ENCODE measurements around the gene MSANTD1.

Gene MSANTD1

GRCh38 chr4:3267576-3268394 is 18.8 kb downstream of the MSANTD1 start:
- DNase-seq: no peak

- DNase-seq: no peak
Measured at GRCh38 chr4:3268395-3269104, 19.6 kb downstream of the MSANTD1 start.

GRCh38 chr4:3269105-3269927 is 20.4 kb downstream of the MSANTD1 start:
- no peak for DNase-seq

- DNase-seq: no peak
Measured at GRCh38 chr4:3269991-3270611, 21.1 kb downstream of the MSANTD1 start.

GRCh38 chr4:3271131-3271530 is 22.2 kb downstream of the MSANTD1 start:
- DNase-seq: no peak

- no peak for DNase-seq
Measured at GRCh38 chr4:3276986-3277385, 28.0 kb downstream of the MSANTD1 start.

- no peak for DNase-seq
Measured at GRCh38 chr4:3280466-3280865, 31.5 kb downstream of the MSANTD1 start.

GRCh38 chr4:3283483-3283882 is 34.5 kb downstream of the MSANTD1 start:
- DNase-seq: no peak

- no peak for DNase-seq
Measured at GRCh38 chr4:3283916-3284315, 35.0 kb downstream of the MSANTD1 start.

- DNase-seq: no peak
Measured at GRCh38 chr4:3284734-3285557, 36.0 kb downstream of the MSANTD1 start.

- no peak for DNase-seq
Measured at GRCh38 chr4:3285558-3286334, 36.8 kb downstream of the MSANTD1 start.

- DNase-seq: no peak
Measured at GRCh38 chr4:3286335-3287175, 37.6 kb downstream of the MSANTD1 start.

- DNase-seq: no peak
Measured at GRCh38 chr4:3287271-3287971, 38.5 kb downstream of the MSANTD1 start.

GRCh38 chr4:3287972-3288570 is 39.1 kb downstream of the MSANTD1 start:
- DNase-seq: no peak

- no peak for DNase-seq
Measured at GRCh38 chr4:3288571-3289094, 39.7 kb downstream of the MSANTD1 start.

GRCh38 chr4:3290476-3290875 is 41.5 kb downstream of the MSANTD1 start:
- DNase-seq: no peak

GRCh38 chr4:3290889-3291321 is 41.9 kb downstream of the MSANTD1 start:
- DNase-seq: no peak

GRCh38 chr4:3291411-3291968 is 42.5 kb downstream of the MSANTD1 start:
- DNase-seq: no peak
